GM19023 (cell line): ENCODE data around the gene TBC1D2B.

Experiments used
- ATAC-seq: cut with Tn5 transposase; IDR thresholded peaks from one replicate; pipeline ENCODE4 v1.9.1; 2021; ENCODE audit warnings: mild to moderate bottlenecking, moderate library complexity; ENCODE audit not compliant: unreplicated experiment

The TBC1D2B gene

GRCh38 chr15:78073046-78073787 is 4.3 kb downstream of the TBC1D2B start:
- ATAC-seq, result no peak

DNA sequence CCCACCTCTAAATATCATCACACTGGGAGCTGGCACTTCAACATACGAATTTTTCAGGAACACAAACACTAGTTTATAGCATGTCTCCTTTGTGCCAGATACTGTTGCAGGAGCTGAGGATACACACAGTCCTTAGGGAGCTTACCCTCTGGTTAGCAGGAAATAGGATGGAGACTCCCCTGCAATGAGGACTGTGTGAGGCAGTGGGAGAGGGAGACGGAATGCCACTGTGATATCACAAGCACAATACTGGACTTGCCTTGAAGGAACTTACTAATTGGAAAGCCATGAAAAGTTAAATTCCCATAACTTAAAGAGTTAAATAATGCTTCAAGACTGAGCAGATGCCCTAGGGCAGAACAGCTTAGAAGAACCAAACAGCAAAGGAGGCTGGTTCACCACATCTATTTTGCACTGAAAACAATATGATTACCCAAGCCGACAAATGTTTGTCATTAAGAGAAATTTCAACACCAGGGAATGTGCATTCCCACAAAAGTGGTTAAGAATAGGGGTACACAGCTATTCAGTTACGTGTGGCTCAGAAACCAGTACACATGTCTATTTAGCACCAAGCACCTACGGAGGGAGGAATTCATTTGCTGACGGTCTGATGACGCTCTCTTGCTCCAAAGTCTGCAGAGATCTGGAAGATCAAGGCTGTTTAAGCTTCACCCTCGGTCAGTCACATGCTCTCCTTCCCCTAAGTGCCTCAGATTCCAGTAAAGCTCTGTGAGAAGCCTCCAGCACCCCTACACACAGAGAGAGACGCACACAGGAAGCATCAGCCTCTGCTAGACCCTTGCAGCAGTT is 5.2 kb downstream of the TBC1D2B start:
- ATAC-seq, result no peak

- ATAC-seq, result no peak
Measured at GRCh38 chr15:78071383-78071782, 6.1 kb downstream of the TBC1D2B start.

DNA sequence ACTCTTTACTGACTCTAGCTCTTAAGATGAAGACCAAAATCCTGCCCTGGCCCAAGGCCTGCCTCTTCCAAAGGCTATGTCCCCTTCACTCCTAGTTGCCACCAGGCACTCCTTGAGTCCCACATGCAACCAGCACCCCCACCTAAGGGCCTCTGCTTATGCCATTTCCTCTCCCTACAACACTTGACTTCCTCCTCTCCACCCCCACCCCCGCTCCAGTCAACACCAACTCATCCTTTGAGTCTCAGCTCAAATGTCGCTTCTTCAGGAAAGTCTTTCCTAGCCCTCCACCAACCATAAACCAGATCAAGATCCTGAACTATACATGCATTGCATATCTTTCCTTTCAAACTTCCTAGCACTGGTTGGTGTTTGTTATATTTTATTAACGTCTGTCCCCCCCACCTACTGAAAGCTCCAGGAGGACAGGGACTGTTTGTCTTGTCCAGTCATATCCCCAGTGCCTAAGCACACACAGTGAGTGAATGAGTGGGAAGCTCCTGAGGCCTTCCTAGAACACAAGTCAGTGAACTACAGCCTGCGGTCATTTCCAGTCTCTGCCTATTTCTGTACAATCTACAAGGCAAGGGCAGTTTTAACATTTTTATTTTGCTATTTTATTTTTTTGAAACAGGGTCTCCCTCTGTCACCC is 7.3 kb downstream of the TBC1D2B start:
- no peak for ATAC-seq

- ATAC-seq, result no peak
Measured at GRCh38 chr15:78069462-78070029, 8.0 kb downstream of the TBC1D2B start.

DNA sequence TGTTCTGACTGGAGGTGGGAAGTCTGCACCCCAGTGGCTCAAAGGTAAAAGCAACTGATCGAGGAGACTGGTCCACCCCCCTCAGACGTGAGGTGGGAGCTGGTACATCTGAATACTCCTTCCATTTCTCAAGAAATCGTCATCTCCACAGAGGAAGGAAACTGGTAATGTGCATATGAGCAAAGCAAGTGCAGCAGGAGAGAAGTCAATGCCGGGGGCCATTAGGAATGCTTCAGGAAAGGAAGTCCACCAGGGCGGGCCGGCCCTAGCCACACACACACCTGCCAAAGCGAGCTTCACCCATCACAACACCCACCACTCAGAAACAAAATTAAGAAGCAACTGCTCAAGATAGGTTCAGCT is 8.5 kb downstream of the TBC1D2B start:
- no peak for ATAC-seq

- no peak for ATAC-seq
Measured at GRCh38 chr15:78067328-78068228, 9.9 kb downstream of the TBC1D2B start.

- peak; percentile 57 for ATAC-seq
Measured at GRCh38 chr15:78065973-78066946, 11.3 kb downstream of the TBC1D2B start.

DNA sequence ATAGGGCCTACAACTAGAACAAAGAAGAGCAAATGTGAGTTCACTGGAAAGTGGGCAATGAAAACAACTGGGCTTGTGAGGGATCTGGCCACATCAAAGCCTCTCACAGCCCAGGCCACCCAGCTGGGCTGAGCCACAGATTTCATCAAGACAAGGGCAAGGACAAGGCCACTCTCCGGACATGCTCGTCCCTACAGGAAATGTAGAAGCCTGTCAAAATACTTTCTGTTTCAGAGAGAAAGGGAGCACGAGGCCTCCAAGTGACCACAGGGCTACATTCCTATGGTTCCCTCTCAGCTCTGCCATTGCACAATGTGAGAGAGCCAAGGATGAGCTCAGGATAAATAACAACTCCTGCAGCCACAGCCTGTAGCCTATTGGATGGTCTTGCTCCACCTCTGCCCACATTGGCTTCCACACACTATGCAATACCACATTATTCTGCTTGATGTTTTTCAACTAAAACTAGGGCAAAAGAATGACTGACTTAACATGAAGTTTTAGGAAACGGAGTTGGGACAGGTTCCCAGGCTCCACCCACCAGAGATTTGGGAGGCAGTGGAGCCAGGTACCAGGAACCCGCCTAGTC is 12.1 kb downstream of the TBC1D2B start:
- ATAC-seq, result no peak

DNA sequence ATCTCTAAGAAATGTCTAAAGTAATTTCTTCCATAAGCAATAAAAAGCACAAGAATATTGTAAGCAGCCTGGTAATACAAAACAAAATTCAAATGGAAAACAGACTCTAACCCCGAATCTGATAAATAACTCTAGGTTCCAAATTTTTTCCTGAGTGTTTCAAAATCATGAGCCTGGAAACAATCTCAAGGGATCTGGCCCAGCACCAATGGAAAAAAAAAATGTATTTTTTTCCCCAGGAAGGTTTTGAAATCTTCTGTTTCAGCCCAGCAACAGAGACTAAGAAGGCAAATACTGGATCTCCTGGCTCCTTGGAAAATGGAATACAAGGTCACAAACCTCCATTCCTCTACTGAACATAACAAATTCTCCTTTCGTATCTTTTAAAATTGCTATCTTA is 13.0 kb downstream of the TBC1D2B start:
- ATAC-seq, result no peak

DNA sequence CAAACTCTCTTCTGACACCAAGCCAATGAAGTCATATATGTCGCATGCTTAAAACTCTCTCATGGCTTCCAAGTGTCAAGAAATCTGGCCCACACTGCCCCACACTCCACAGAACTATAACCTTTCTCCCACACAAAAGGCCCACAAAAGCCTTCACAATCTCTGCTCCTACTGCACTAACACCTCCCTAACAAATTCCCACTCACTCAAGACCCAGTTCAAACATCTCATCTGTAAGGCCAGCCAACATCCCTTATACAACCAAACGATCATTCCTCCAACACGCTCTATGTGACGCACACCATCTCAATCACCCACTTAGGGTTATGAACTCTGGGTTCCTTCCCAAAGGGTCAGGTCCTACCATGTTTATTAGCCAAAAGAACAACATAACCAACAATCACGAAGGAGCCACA is 13.5 kb downstream of the TBC1D2B start:
- ATAC-seq, result no peak

GRCh38 chr15:78063217-78063616 is 14.3 kb downstream of the TBC1D2B start:
- ATAC-seq, result no peak

- no peak for ATAC-seq
Measured at GRCh38 chr15:78061963-78062427, 15.5 kb downstream of the TBC1D2B start.

DNA sequence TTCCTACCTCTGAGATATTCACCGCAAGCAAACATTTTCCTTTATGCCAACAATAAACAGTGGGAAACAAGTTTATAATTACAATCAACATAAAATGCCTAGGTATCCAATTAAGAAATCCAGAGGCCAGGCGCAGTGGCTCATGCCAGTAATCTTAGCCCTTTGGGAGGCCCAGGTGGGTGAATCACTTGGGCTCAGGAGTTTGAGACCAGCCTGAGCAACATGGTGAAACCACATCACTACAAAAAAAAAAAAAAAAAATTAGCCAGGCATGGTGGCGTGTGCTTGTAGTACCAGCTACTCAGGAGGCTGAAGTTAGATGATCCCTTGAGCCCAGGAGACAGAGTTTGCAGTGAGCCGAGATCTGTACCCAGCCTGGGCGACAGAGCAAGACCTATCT is 17.3 kb downstream of the TBC1D2B start:
- ATAC-seq, result no peak

- no peak for ATAC-seq
Measured at GRCh38 chr15:78059110-78059839, 18.2 kb downstream of the TBC1D2B start.

GRCh38 chr15:78058401-78058935 is 19.0 kb downstream of the TBC1D2B start:
- ATAC-seq, result no peak

DNA sequence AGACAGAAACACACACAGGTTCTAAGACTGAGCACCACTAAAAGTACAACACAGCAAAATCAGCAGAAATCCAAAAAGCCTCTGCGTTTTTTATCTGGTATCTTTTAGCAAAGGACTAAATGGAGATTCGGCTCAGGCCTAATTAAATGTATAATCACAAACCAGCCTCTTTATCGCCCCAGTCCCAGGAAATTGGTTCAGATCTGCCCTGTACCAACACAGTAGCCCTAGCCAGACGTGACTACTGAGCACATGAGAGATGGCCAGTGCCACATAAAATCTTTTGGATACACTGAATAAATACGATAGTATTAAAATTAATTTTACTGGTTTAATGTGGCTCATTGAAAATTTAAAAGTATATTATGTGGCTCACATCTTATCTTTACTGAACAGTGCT is 19.7 kb downstream of the TBC1D2B start:
- no peak for ATAC-seq

DNA sequence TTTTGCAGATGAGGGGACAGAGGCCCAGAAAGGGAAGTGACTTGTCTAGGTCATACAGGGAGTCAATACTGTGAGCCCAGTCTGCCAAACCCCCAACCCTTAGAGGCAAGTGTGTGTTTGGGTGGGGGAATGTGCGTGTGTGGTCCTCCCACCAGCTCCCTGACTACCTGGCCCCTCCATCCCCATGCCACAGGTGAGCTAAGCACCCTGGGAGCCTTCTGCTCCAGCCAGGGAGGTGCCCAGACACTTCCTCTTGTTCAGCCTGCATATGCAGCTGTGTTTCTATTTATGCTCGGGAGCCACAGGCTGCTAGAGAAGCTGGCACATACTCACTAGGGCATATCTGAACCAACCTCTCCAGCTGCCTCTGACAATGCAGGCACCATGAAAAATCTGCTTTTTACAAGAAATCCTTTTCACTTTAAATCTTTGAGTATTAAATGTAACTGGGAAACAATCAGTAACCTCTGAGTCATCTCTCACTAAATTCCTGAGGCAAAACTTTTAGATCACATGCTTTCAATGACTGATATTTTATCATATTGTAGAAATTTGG is 20.7 kb downstream of the TBC1D2B start:
- ATAC-seq, result no peak
